DMS 273 (cell line): ENCODE results near the gene COMMD7.
"Not testable (repeated sequence)": the region's sequence is repeated elsewhere in the genome, so short reads cannot be mapped to it uniquely, and the experiment has no call there.

Experiments
- DNase-seq: peaks from one replicate; lab custom pipeline; 2025; ENCODE audit not compliant: unreplicated experiment; lab: John Stamatoyannopoulos, UW

COMMD7 gene

DNA sequence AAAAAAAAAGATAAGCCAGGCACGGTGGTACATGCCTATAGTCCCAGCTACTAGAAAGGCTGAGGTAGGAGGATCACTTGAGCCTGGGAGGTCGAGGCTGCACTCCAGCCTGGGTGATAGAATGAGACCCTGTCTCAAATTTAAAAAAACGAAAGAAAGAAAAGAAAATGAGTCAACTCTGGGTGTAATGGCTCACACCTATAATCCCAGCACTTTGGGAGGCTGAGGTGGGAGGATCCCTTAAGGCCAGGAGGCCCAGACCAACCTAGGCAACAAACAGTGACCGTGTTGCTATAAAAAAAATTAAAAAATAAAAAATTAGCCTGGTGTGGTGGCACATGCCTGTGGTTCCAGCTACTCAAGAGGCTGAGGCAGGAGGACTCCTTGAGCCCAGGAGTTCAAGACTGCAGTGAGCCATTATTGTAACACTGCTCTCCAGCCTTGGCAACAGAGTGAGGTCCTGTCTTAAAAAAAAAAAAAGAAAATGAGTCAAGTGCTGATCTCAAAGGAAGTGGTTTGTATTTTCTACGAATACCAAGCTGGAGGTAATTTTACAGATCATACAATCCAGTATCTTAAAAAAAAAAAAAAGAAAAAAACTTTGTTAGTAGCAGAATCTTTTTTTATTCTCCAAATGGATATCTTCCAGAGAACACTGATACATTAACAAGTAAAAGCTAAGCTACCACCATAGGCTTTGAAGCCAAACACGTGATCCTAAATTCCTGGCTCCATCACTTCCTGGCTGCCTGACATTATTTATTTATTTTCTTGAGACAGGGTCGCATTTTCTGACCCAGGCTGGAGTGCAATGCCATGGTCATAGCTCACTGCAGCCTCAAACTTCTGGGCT is 5.7 kb downstream of the COMMD7 start:
- DNase-seq: no peak

DNA sequence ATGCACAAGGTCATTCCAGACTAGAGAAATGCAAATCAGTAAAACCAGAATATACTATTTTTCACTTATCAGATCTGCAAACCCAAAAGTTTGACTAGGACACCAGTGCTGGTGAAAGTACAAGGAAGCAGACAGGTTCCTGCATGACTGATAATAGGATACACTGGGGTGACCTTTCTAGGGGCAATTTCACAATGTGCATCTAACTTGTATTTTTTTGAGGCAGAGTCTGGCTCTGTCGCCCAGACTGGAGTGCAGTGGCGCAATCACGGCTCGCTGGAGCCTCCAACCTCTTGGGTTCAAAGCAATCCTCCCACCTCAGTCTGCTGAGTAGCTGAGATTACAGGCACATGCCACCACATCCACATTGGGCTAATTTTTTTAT is 11.4 kb downstream of the COMMD7 start:
- no peak for DNase-seq

DNA sequence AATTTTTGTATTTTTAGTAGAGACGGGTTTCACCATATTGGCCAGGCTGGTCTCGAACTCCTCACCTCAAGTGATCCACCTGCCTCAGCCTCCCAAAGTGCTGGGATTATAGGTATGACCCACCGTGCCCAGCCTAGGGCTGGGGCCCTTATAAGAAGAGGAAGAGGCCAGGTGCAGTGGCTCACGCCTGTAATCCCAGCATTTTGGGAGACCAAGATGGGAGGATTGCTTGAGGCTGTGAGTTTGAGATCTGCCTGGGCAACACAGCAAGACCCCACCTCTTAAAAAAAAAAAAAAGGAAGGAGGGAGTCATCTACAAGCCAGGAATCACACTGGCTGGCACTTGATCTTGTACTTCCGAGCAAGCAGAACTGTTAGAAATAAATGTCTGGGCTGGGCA is 13.9 kb downstream of the COMMD7 start:
- DNase-seq: not testable (repeated sequence)

DNA sequence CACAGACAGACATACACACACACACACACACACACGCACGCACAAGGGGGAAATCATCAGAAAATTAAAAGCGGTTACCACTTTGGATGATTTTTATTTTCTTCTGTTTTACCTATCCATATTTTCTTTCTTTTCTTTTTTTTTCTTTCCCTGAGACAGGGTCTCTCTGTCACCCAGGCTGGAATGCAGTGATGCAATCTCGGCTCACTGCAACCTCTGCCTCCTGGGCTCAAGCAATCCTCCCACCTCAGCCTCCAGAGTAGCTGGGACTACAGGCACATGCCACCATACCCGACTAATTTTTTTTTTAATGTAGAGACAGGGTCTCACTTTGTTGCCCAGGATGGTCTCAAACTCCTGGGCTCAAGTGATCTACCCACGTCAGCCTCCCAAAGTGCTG is 14.8 kb downstream of the COMMD7 start:
- DNase-seq: not testable (repeated sequence)

DNA sequence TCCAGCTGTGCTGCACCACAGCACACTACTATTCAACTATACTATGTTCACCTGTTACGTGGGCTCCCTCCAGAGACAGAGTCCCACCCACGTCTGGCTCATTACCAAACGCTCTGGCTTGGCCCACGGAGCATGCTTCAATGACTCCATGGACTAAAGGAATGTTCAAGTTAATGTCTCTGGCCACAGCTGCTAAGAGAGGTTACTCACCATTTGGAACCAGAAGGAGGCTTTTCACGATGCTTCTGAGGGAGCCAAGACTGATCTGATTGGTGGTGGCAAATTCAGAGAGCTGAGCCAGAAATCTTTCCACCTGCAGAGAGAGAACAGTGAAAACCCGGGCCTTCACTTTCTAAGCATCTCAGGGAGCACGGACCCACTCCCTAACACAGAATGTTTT is 15.6 kb downstream of the COMMD7 start:
- peak; percentile 19 for DNase-seq

DNA sequence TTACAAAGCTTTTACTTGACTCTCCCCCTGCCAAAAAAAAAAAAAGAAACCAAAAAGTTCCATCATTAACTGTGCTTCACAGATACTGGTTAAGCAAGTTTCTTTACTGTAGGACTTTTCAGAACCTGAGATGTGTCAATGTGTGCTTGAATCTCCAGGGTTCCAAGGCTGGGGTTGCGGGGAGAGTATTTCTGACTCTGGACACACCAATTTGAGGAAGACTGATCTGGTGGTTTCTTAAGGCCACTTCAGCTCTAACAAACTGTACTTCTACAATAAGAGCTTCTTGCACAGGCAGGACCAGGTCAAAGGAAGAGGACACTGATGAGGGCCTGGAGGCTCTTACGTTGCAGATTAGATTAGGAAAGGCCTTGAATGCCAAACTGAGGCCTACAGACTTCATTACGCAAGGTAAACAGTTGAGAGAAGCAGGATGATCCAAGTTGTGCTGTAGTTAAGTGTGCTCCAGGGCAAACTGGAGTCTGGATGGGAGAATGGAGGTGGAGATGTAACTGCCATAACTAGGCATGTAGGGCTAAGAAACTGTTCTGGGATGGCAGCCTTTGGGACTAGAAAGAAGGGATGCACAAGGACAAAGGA is 24.4 kb downstream of the COMMD7 start:
- no peak for DNase-seq

DNA sequence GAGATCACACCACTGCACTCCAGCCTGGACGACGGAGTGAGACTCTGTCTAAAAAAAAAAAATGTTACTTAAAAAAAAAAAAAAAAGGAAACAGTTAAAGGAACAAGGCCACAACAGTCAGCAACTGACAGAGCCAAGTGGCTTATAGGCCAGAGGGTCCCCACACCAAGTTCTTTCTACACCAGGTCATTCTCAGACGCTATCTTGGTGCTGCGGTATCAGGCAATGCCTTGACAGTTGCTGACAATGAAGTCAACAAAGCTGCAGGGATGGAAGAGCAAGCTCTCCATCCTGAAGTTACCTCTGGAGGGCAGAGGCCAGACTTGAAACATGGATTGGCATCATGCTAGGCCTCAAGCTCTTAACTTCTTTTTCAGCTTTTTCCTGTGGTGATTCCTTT is 31.9 kb downstream of the COMMD7 start:
- no peak for DNase-seq

DNA sequence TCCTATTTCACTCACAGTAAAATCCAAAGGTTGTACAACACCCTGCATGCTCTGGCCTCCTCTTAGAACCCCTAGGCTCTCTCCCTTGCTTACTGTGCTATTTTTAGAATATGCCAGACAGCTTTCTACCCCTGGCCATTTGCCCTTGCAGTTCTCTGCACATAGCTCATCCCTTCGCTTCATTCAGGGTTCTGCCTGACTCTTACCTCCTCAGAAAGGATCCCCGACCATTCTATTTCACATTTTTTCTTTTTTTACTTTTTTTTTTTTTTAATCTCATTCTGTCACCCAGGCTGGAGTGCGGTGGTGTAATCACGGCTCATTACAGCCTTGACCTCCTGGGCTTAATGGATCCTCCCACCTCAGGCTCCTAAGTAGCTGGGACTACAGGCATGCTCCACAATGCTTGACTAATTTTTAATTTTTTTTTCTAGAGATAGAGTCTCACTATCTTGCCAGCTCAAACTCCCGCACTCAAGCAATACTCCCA is 33.6 kb downstream of the COMMD7 start:
- DNase-seq: no peak

DNA sequence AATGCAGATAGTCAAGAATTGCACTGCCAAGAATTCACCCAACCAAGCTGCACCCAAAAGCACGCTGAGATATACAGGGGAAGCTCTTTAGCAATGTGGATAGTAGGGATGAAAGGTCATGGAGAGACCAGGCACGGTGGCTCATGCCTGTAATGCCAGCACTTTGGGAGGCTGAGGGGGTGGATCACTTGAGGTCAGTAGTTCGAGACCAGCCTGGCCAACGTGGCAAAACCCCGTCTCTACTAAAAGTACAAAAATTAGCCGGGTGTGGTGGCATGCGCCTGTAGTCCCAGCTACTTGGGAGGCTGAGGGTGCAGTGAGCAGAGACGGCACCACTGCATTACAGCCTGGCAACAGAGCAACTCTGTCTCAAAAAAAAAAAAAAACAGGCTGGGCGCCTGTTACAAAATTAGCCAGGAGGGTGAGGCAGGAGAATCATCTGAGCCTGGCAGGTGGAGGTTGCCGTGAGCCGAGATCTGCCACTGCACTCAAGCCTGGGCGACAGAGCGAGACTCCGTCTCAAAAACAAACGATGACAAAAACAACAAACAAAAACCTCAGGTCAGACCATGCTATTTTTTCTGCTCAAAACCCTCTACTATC is 34.1 kb downstream of the COMMD7 start:
- DNase-seq: not testable (repeated sequence)

DNA sequence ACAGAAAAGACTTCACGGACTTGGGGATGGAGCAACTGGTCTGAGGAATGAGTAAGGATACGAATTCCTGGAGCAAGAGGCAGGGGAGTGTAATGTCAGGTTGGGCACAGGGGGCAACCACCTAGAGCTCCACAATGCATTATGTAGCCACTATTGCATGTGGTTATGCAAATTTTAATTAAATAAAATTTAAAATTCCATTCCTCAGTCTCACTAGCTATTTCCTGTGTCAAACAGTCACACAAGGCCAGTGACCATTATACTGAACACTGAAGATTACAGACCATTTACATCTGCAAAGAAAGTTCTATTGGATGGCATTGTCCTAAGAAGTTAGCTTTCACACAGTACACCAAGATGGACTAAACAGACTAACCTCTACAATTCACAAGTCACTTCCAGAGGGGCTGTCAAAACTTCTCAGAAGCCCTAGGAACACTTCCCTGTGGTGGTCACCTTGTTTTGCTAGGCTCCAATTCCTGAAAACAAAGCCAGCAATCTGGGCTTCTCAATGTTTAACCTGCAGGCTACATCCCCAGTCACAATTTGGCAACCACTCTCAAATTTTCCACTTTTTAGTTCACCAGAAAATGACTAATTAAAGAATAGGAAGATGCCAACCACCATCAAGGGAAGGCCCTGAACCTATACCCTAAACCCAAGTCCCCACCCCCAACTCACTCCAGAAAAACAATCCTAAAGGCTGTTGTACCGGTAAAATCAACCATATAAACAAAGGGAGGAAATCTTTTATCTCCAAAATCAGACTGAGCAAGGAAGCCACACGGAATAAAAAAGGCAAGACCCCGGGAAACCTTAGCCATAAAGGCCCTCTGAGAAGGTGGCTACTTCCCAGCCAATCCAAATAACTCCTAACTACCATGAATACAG is 35.3 kb downstream of the COMMD7 start:
- DNase-seq: no peak

DNA sequence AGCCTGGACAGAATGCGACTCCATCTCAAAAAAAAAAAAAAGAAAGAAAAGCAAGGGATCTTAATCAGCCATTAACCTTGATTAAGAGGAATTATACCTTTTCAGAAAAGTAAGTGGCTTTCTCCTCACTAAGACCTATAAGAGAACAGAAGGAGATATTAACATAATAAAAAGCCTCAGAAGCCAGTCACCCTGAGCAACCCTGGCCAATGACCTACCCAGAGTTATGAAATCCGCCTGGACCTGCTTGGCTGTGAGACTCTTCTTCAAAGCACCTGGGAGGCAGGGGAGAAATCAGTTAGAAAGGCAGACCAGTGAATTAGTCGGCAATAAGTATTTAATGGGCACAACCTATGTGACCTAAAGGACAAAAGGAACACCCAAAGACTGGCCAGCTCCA is 36.8 kb downstream of the COMMD7 start:
- DNase-seq: no peak

DNA sequence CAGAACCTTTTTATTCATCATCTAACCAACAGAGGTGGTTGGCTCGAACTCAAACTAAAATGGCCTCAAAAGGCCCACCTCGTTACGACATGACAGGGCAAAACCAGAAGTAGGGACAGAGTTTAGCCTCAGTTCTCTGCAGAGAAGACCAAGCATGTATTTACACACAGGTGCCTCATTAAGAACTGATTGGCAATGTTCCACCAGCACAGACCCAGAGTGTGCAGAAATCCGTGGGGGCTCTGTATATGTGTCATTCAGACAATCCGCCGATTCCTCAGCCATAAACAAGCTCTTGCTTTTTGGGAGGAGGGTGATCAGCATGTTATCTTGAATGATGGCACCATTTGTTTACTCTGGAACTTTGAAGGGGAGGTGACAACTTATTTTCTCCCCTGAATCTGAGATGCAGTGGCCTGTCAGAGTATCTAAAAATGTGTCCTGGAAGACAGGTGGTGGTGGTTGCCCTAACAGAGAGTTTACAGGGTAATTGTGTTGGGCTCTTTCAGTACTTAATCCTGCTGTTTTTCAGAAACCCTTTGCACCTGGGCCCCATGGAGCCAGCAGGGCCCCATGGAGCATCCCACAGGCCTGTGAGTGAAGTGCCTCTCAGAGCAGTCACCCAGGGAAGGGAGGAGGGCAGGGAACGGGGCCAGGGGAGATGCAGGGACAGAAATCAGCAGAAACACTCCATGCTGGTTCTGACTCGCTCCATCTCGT is 40.4 kb downstream of the COMMD7 start:
- no peak for DNase-seq

DNA sequence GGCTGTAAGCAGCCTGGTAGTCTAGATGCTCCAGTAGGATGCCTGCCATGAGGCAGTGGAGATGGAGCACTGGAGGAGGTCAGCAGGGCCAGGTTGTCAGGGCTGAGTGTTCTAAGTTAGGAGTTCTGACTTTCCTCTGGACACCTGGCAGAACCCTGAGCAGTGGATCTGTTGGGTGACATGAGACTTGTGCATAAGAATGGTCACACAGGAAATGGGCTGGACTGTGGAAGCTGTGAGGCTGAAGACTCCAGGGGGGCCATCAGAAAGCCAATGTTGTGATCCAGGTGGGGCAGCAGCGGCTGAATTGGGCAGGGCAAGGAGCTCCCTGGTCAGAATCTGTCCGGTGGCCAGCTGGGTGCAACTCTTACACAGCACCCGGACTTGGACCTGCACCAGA is 45.7 kb downstream of the COMMD7 start:
- DNase-seq: no peak

DNA sequence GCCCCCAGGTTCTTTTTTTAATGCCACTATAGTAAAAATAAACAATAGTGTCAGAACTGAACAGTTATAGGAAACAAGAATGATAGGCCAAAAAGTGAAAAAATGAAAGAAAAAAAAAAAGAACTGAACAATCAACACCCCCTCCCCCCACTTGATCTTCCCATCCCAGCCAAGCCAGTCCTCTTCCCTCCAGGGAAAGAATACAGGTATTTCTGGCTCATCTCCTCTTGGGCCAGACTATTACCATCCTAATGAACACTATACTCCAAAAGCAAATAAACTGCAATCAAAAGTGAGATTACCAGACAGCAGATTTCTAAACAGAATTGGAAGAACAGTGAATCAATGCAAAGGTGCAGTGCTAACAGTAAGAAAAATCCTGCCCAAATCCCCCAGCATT is 48.2 kb downstream of the COMMD7 start:
- no peak for DNase-seq

DNA sequence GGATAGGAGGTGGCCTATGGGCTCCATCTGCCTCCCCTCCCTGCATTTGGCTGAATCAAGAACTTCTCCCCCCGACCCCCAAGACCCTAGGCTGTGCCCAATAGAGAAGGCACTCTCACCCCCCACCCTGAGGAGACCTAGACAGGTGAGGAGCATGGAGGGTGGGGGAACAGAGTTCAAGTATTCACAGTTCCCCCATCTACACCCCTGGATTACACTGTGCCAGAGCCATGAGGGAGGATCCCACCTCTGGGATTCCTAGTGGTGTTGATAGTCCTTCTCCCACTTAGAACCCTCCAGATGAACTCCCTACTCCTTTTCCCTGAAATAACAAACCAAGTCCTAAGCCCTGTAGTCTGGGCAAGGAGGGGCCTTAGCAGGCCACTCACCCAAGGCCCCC is 54.3 kb downstream of the COMMD7 start:
- not testable (repeated sequence) for DNase-seq

DNA sequence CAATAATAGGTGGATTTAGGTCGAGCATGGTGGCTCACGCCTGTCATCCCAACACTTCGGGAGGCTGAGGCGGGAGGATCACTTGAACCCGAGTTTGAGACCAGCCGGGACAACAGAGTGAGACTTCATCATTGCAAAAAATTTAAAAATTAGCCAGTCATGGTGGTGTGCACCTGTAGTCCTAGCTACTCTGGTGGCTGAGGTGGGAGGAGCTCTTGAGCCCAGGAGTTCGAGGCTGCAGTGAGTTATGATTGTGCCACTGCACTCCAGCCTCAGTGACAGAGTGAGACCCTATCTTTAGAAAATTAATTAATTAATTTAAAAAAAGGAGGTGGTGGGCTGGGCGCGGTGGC is 56.1 kb downstream of the COMMD7 start:
- DNase-seq: no peak

DNA sequence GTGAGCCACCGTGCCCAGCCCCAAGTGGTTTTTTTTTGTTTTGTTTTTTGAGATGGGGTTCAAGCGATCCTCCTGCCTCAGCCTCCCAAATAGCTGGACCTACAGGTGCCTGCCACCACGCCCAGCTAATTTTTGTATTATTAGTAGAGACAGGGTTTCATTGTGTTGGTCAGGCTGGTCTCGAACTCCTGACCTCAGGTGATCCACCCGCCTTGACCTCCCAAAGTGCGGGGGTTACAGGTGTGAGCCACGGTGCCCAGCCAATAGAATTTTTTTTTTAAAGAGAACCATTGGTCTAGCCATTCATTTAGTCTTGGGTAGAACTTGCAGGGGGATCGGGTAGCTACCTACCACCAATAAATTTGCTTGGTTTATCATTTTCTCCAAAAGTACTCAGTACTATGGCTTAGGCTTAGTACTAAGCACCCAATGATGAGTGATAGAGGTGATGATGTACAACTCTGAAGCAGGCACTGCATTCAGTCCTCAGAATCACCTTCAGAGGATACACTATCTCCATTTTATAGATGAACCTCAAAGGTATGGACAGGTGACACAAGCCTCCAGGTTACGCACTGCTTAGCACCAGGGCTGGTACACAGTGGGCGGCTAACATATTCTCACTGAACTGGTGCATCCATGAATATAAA is 56.6 kb downstream of the COMMD7 start:
- no peak for DNase-seq

DNA sequence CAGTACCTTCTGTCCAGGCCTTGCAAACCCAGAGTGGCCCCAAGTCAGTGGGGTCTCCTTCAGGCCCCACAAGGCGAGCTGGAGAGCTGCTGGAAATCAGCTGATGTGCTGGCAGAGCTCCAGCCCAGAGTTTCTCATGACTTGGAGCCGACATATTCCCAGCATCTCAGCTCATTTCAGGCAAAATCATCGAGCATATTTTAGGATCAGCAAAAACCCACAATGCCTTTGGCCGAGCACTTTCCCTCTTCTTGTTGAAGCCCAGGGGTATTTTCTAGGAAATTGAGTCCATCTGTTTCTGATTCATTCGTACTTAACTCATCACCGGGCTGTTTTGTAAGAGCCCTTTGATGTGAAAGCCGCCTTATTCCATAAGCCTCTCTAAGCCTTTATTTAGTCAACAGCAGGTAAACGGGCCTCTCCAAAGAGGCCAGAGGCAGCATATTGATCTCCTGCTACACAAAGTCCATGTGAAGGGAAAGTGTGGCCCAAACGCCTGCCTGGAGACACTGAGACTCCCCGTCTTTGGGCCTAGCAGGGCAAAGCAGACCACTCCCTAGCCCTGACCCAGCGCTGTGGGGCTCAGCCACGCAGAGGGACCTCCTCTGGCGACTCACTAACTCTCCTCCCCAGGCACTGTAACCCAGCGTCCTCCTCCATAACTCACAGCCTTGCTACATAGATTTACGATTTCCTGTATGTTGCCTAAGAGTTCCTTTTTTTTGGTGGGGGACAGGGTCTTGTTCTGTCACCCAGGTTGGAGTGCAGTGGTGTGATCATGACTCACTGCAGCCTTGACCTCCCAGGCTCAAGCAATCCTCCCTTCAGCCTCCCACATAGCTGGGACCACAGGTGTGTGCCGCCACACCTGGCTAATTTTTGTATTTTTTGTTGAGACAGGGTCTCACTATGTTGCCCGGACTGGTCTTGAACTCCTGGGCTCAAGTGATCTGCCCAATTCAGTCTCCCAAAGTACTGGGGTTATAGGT is 57.4 kb downstream of the COMMD7 start:
- DNase-seq: peak; percentile 32

DNA sequence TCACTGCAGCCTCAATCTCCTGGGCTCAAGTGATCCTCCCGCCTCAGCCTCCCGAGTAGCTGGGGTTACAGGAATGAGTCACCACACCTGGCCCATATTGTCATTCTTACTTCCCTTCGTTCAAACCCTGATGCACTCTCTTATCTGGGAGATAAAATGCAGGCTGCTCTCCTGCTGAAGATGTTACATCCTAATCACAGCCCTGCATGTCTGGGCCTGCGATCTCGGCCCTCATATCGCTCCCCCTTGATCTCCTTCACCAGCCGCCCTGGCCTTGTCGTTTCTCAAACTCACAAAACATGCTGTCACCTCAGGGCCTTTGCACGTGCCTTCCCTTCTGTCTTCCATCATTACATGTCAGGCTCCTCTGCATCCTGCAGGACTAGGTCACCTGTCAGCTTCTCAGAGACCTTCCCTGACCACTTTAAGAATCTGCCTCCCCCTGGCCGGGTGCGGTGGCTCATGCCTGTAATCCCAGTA is 60.7 kb downstream of the COMMD7 start:
- DNase-seq: no peak
